Activated naive CD8-positive, alpha-beta T cell (primary cell): ENCODE data around the gene SLC16A10.
"Not testable (repeated sequence)": the region's sequence is repeated elsewhere in the genome, so short reads cannot be mapped to it uniquely, and the experiment has no call there.

ENCODE experiments used
- H3K27ac Mint-ChIP-seq: one replicate; pipeline ENCODE4 v1.8.0; 2021; ENCODE audit warnings: mixed read lengths
- H3K27me3 Mint-ChIP-seq: one replicate; pipeline ENCODE4 v1.8.0; 2021; ENCODE audit warnings: mixed read lengths
- H3K36me3 Mint-ChIP-seq: one replicate; pipeline ENCODE4 v1.8.0; 2021; ENCODE audit warnings: mixed read lengths
- H3K4me1 Mint-ChIP-seq: one replicate; pipeline ENCODE4 v1.8.0; 2021; ENCODE audit warnings: low read depth, mixed read lengths
- H3K4me3 Mint-ChIP-seq: one replicate; pipeline ENCODE4 v1.8.0; 2021; ENCODE audit warnings: mild to moderate bottlenecking, mixed read lengths
- H3K9me3 Mint-ChIP-seq: one replicate; pipeline ENCODE4 v1.8.0; 2021; ENCODE audit warnings: low read depth, mixed read lengths

Gene SLC16A10

GRCh38 chr6:111176760-111177099 lies 89.4 kb downstream of the SLC16A10 start:
- H3K4me1 Mint-ChIP-seq: peaks cover 26% of the 10 kb centered on the region

DNA sequence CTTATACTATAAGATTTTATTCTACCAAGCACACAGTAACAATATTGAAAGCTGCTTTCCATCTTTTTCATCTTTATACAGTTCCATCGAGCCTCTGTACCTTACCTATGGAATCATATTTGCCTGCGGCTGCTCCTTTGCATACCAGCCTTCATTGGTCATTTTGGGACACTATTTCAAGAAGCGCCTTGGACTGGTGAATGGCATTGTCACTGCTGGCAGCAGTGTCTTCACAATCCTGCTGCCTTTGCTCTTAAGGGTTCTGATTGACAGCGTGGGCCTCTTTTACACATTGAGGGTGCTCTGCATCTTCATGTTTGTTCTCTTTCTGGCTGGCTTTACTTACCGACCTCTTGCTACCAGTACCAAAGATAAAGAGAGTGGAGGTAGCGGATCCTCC lies 89.8 kb downstream of the SLC16A10 start:
- H3K27ac Mint-ChIP-seq: no peak overlapping the region
- no peaks in the 10 kb centered on the region for H3K27me3 Mint-ChIP-seq
- H3K9me3 Mint-ChIP-seq: no peaks in the 10 kb centered on the region
- no peak overlapping the region for H3K4me3 Mint-ChIP-seq
- peaks cover 22% of the 10 kb centered on the region for H3K4me1 Mint-ChIP-seq
- peaks cover 10% of the 10 kb centered on the region for H3K36me3 Mint-ChIP-seq

More at GRCh38 chr6:111176760-111177099, 89.4 kb downstream of the SLC16A10 start:
- Mint-ChIP-seq H3K4me3 (no peak overlapping the region), H3K9me3 (no peaks in the 10 kb centered on the region), H3K27ac (no peak overlapping the region), H3K27me3 (no peaks in the 10 kb centered on the region), H3K36me3 (peaks cover 10% of the 10 kb centered on the region)

DNA sequence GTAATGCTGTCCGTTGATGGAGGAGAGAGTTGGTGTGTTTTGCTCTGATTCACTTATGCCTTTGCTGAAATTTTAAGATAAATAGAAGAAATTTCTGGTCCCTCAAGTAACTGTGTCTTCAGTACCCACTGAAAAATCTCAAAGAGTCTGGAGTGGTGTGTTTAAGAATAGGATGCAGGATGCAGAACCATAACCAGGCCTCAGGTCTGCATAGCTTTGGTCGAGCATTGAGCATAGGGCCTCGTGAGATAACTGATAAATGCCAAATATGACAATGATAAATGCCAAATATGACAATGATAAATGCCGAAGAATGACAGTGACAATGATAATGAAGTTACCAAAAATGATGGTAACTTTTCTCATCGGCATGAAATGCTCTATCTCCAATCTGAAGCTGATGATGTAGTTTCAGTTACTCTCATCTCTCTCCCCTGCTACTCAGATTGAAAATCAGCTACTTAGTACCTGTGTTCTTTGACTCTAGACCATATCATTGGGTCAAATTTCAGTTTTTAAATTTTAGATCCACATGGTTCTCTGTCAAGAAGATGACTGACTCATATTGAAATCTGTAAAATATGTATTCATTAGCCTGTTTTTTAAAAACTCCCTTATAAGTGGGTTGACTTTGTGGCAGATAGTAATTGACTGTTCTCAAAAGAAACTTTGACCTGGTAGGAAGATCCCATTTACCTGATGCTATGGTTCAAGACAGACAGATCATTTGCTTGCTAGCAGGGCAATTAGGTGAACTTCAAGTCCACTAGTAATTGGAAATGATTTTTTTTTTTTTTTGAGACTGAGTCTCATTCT lies 96.6 kb downstream of the SLC16A10 start:
- H3K27ac Mint-ChIP-seq: no peak overlapping the region
- H3K27me3 Mint-ChIP-seq: no peaks in the 10 kb centered on the region
- peaks cover 3% of the 10 kb centered on the region for H3K4me1 Mint-ChIP-seq
- H3K9me3 Mint-ChIP-seq: no peaks in the 10 kb centered on the region
- H3K4me3 Mint-ChIP-seq: no peak overlapping the region
- peaks cover 27% of the 10 kb centered on the region for H3K36me3 Mint-ChIP-seq

- Mint-ChIP-seq H3K4me1 (peaks cover 3% of the 10 kb centered on the region), H3K9me3 (no peaks in the 10 kb centered on the region), H3K4me3 (no peak overlapping the region), H3K36me3 (peaks cover 22% of the 10 kb centered on the region), H3K27me3 (no peaks in the 10 kb centered on the region), H3K27ac (no peak overlapping the region)
Measured at GRCh38 chr6:111184827-111185532, 97.7 kb downstream of the SLC16A10 start.

GRCh38 chr6:111185954-111186353 lies 98.7 kb downstream of the SLC16A10 start:
- Mint-ChIP-seq H3K4me3 (no peak overlapping the region), H3K27ac (no peak overlapping the region), H3K4me1 (peaks cover 3% of the 10 kb centered on the region), H3K27me3 (no peaks in the 10 kb centered on the region), H3K9me3 (no peaks in the 10 kb centered on the region), H3K36me3 (peaks cover 22% of the 10 kb centered on the region)

- Mint-ChIP-seq H3K27me3 (no peaks in the 10 kb centered on the region), H3K27ac (no peak overlapping the region), H3K9me3 (no peaks in the 10 kb centered on the region), H3K4me3 (no peak overlapping the region), H3K36me3 (peaks cover 21% of the 10 kb centered on the region), H3K4me1 (peaks cover 3% of the 10 kb centered on the region)
Measured at GRCh38 chr6:111187874-111188273, 100.6 kb downstream of the SLC16A10 start.

- H3K27ac Mint-ChIP-seq, H3K9me3 Mint-ChIP-seq, H3K27me3 Mint-ChIP-seq, H3K4me1 Mint-ChIP-seq, H3K4me3 Mint-ChIP-seq: not testable (repeated sequence)
- H3K36me3 Mint-ChIP-seq: peaks cover 13% of the 10 kb centered on the region
Measured at GRCh38 chr6:111189666-111190210, 102.4 kb downstream of the SLC16A10 start.

DNA sequence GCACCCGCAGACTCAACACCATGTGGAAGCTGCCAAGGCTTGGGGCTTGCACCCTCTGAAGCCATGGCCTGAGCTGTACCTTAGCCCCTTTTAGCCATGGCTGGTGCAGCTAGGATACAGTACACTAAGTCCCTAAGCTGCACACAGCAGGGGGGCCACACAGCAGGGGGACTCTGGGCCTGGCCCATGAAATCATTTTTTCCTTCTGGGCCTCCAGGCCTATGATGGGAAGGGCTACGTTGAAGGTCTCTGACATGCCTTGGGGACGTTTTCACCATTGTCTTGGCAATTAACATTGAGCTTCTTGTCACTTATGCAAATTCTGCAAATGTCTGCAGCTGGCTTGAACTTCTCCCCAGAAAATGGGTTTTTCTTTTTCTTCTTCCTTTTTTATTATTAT lies 103.3 kb downstream of the SLC16A10 start:
- H3K4me3 Mint-ChIP-seq: no peak overlapping the region
- no peaks in the 10 kb centered on the region for H3K4me1 Mint-ChIP-seq
- no peak overlapping the region for H3K27ac Mint-ChIP-seq
- peaks cover 13% of the 10 kb centered on the region for H3K36me3 Mint-ChIP-seq
- no peaks in the 10 kb centered on the region for H3K27me3 Mint-ChIP-seq
- H3K9me3 Mint-ChIP-seq: no peaks in the 10 kb centered on the region

DNA sequence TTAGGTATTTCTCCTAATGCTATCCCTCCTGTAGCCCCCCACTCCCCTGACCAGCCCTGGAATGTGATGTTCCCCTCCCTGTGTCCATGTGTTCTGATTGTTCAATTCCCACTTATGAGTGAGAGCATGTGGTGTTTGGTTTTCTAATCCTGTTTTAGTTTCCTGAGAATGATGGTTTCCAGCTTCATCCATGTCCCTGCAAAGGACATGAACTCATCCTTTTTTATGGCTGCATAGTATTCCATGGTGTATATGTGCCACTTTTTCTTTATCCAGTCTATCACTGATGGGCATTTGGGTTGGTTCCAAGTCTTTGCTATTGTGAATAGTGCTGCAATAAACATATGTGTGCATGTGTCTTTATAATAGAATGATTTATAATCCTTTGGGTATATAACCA lies 103.8 kb downstream of the SLC16A10 start:
- not testable (repeated sequence) for H3K4me1 Mint-ChIP-seq, H3K4me3 Mint-ChIP-seq, H3K9me3 Mint-ChIP-seq, H3K27me3 Mint-ChIP-seq, H3K27ac Mint-ChIP-seq
- peaks cover 12% of the 10 kb centered on the region for H3K36me3 Mint-ChIP-seq

GRCh38 chr6:111192911-111193555 lies 105.7 kb downstream of the SLC16A10 start:
- Mint-ChIP-seq H3K4me3 (no peak overlapping the region), H3K27me3 (no peaks in the 10 kb centered on the region), H3K36me3 (peaks cover 18% of the 10 kb centered on the region), H3K4me1 (no peaks in the 10 kb centered on the region), H3K27ac (no peak overlapping the region), H3K9me3 (no peaks in the 10 kb centered on the region)

DNA sequence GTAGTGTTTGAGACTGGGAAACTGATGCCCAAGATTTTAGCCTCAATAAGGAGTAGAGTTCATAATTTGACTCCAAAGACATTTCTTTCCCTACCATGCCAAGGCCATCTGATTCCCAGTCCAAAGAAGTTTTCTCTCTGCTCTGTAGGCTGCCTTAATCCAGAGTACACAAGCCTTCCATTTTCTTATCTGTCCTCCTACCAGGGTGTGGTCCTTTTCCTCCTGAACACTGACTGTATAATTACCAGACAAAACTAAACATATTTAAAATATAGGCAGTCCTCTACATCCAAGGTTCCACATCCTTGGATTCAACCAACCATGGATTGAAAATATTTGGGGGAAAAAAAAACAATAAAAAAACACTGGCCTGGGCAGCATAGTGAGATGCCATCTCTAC lies 108.4 kb downstream of the SLC16A10 start:
- peaks cover 16% of the 10 kb centered on the region for H3K36me3 Mint-ChIP-seq

DNA sequence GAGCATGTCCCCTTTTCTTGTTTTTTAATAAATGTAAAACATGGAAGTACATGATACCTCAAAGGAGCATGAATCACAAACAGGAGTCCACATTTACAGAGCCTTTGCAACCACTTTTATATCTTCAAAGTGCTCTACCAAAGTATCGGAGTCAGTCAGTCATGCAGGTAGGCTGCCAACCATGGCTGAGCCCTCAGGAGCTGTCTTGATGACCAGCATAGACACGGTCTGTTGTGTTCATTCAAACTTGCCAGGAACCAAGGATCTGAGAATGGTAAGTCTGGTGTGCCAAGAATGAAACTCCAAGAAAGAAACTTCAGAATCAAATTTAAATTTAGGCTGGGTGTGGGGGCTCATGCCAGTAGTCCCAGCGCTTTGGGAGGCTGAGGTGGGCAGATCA lies 111.5 kb downstream of the SLC16A10 start:
- Mint-ChIP-seq H3K4me3 (no peak overlapping the region), H3K27ac (no peak overlapping the region)

More for the DNA sequence above, 108.4 kb downstream of the SLC16A10 start:
- Mint-ChIP-seq H3K27me3 (no peaks in the 10 kb centered on the region), H3K9me3 (no peaks in the 10 kb centered on the region), H3K27ac (no peak overlapping the region), H3K4me1 (peaks cover 13% of the 10 kb centered on the region), H3K4me3 (no peak overlapping the region)

DNA sequence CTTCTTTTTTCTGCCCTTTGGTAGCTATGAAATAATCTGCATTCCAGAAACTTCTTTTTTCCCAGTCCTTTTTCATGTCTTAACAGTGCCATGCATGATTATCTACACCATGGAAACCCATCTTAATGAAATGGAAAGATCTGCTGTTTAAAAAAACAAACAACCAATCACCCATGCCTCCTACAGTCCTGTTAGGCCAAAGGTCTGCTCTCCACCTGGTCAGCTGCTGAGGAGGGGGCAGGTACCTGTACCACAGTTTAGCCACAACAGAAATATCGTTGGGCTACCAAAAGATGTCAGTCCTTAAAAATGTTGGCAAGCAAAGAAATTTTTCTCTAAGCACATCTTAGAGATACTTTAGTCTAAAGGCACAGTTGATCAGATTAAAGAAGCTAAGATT lies 112.6 kb downstream of the SLC16A10 start:
- Mint-ChIP-seq H3K4me1 (peaks cover 25% of the 10 kb centered on the region), H3K27me3 (no peaks in the 10 kb centered on the region), H3K27ac (no peak overlapping the region), H3K4me3 (no peak overlapping the region), H3K36me3 (peaks cover 9% of the 10 kb centered on the region), H3K9me3 (no peaks in the 10 kb centered on the region)

More for the DNA sequence above, 111.5 kb downstream of the SLC16A10 start:
- Mint-ChIP-seq H3K9me3 (no peaks in the 10 kb centered on the region), H3K27me3 (no peaks in the 10 kb centered on the region), H3K36me3 (peaks cover 9% of the 10 kb centered on the region), H3K4me1 (peaks cover 25% of the 10 kb centered on the region)

DNA sequence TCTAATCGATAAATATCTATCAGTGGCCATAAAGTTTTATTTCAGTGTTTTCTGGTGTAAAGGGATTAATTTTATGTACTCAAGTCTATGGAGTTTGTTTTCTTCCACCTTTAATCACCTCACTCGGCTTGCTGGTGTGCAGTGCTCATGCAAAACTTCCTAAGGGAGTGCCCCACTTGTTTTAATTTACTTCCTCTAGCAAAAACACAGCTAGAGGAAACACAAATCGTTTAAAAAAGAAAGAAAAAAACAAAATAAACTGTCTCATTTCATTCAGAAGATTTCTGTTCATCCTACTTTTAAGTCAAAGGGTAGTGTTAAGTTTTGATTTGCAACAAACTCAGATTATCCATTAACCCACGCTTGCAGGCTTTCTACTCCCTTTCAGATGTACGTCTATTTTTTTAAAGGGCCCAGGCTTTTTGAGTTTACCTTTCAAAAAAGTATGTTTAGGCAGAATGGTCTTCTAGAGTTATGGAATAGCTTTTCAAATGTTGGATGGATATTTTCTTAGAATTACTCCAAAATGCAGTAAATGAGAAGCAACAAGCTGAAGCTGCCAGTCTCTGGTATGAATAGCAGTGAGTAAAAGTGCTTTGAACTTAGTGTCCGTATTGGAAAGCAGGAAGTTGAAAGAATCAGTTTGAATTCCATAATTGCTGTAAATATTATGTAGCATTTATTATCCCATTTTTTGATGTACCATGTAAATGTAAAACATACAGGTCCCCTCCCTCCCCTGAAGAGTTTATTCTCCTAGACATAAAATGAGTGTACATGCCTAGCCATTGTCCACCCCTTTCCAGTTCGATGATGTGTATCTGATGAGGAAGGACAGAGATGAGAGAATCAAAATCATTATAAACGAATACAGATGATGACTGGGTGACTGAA lies 113.3 kb downstream of the SLC16A10 start:
- H3K36me3 Mint-ChIP-seq: peaks cover 6% of the 10 kb centered on the region
- no peaks in the 10 kb centered on the region for H3K27me3 Mint-ChIP-seq
- H3K4me1 Mint-ChIP-seq: peaks cover 25% of the 10 kb centered on the region
- H3K9me3 Mint-ChIP-seq: no peaks in the 10 kb centered on the region
- H3K4me3 Mint-ChIP-seq: no peak overlapping the region
- H3K27ac Mint-ChIP-seq: no peak overlapping the region
